Measurements from ENCODE around the gene PDE3B.

Gene PDE3B

GRCh38 chr11:14835496-14836492 lies 192.2 kb downstream of the PDE3B start:
- no peak overlapping the region for H3K4me3 ChIP-seq (ENCODE audit: low read depth, low read length)
- no peaks in the 10 kb centered on the region for H3K9me3 ChIP-seq
- no peaks in the 10 kb centered on the region for H3K36me3 ChIP-seq
- no peaks in the 10 kb centered on the region for H3K4me1 ChIP-seq
- TF ChIP-seq CTCF (IDR thresholded peaks at IDR 0.05; ENCODE audit: low read depth, low read length), result no peak
- no peak for DNase-seq
- H3K27me3 ChIP-seq, result no peaks in the 10 kb centered on the region

- Histone ChIP-seq H3K4me1 (no peaks in the 10 kb centered on the region), H3K36me3 (no peaks in the 10 kb centered on the region), H3K9me3 (no peaks in the 10 kb centered on the region), H3K4me3 (ENCODE audit: low read depth, low read length) (no peak overlapping the region), H3K27me3 (no peaks in the 10 kb centered on the region)
- TF ChIP-seq CTCF (IDR thresholded peaks at IDR 0.05; ENCODE audit: low read depth, low read length), result no peak
- DNase-seq, result no peak
These were observed 198.4 kb downstream of the PDE3B start for GRCh38 chr11:14842002-14842401.

GRCh38 chr11:14852571-14853177 lies 209.1 kb downstream of the PDE3B start:
- Histone ChIP-seq H3K36me3 (no peaks in the 10 kb centered on the region), H3K4me1 (no peaks in the 10 kb centered on the region), H3K4me3 (ENCODE audit: low read depth, low read length) (no peak overlapping the region), H3K27me3 (no peaks in the 10 kb centered on the region), H3K9me3 (no peaks in the 10 kb centered on the region)
- TF ChIP-seq CTCF (IDR thresholded peaks at IDR 0.05; ENCODE audit: low read depth, low read length), result no peak
- no peak for DNase-seq

GRCh38 chr11:14854057-14854456 lies 210.5 kb downstream of the PDE3B start:
- H3K27me3 ChIP-seq, result no peaks in the 10 kb centered on the region
- no peak overlapping the region for H3K4me3 ChIP-seq (ENCODE audit: low read depth, low read length)
- no peaks in the 10 kb centered on the region for H3K9me3 ChIP-seq
- no peaks in the 10 kb centered on the region for H3K36me3 ChIP-seq
- no peaks in the 10 kb centered on the region for H3K4me1 ChIP-seq
- no peak for TF ChIP-seq CTCF (IDR thresholded peaks at IDR 0.05; ENCODE audit: low read depth, low read length)
- no peak for DNase-seq

- no peaks in the 10 kb centered on the region for H3K9me3 ChIP-seq
- no peaks in the 10 kb centered on the region for H3K27me3 ChIP-seq
- no peaks in the 10 kb centered on the region for H3K4me1 ChIP-seq
- TF ChIP-seq CTCF (IDR thresholded peaks at IDR 0.05; ENCODE audit: low read depth, low read length), result no peak
- DNase-seq, result no peak
- H3K36me3 ChIP-seq, result no peaks in the 10 kb centered on the region
- no peak overlapping the region for H3K4me3 ChIP-seq (ENCODE audit: low read depth, low read length)
These were observed 212.3 kb downstream of the PDE3B start for GRCh38 chr11:14855890-14856289.

GRCh38 chr11:14857621-14858020 lies 214.0 kb downstream of the PDE3B start:
- Histone ChIP-seq H3K4me1 (no peaks in the 10 kb centered on the region), H3K4me3 (ENCODE audit: low read depth, low read length) (no peak overlapping the region), H3K9me3 (no peaks in the 10 kb centered on the region), H3K36me3 (no peaks in the 10 kb centered on the region), H3K27me3 (no peaks in the 10 kb centered on the region)
- TF ChIP-seq CTCF (IDR thresholded peaks at IDR 0.05; ENCODE audit: low read depth, low read length), result no peak
- no peak for DNase-seq

All from BE2C (cell line).